Neural cell (in vitro differentiated cells): ENCODE data around the gene ATOH8.

Experiments used
- EP300 ChIP-seq: fragments of 450-650 bp; conservative IDR thresholded peaks from 2 replicates; pipeline ENCODE4 v1.6.1; 2014; ENCODE audit warnings: antibody characterized with exemption, mild to moderate bottlenecking, moderate library complexity; ENCODE audit not compliant: poor library complexity, severe bottlenecking
- EZH2 ChIP-seq: fragments of 200-600, 300-800 bp; shearing (Covaris generic), sonication (generic); IDR thresholded peaks from 2 replicates; pipeline ENCODE4 v1.6.1; 2014; ENCODE audit warnings: antibody characterized with exemption, low read length, borderline replicate concordance, mild to moderate bottlenecking; ENCODE audit not compliant: insufficient read depth, poor library complexity, severe bottlenecking
- MXI1 ChIP-seq: fragments of 450-650 bp; conservative IDR thresholded peaks from 2 replicates; pipeline ENCODE4 v1.6.1; 2014; ENCODE audit warnings: antibody characterized with exemption, mild to moderate bottlenecking; ENCODE audit not compliant: poor library complexity, severe bottlenecking
- POLR2AphosphoS5 ChIP-seq: IDR thresholded peaks from 2 replicates; pipeline ENCODE4 v1.6.1; 2012
- RAD21 ChIP-seq: fragments of 450-650 bp; conservative IDR thresholded peaks from 2 replicates; pipeline ENCODE4 v1.6.1; 2014; ENCODE audit warnings: antibody characterized with exemption, mild to moderate bottlenecking, moderate library complexity
- TAF1 ChIP-seq: IDR thresholded peaks from 2 replicates; pipeline ENCODE4 v1.6.1; 2012; ENCODE audit warnings: low read depth
- TF ChIP-seq, protein P1 (sequence below): fragments of 450-650 bp; IDR thresholded peaks from 2 replicates; pipeline ENCODE4 v1.5.1; 2014; ENCODE audit warnings: antibody characterized with exemption, mild to moderate bottlenecking, moderate library complexity; ENCODE audit not compliant: poor library complexity, severe bottlenecking
- TF ChIP-seq, protein P2 (sequence below): IDR thresholded peaks from 2 replicates; pipeline ENCODE4 v1.6.1; 2012; ENCODE audit warnings: borderline replicate concordance

DNA sequence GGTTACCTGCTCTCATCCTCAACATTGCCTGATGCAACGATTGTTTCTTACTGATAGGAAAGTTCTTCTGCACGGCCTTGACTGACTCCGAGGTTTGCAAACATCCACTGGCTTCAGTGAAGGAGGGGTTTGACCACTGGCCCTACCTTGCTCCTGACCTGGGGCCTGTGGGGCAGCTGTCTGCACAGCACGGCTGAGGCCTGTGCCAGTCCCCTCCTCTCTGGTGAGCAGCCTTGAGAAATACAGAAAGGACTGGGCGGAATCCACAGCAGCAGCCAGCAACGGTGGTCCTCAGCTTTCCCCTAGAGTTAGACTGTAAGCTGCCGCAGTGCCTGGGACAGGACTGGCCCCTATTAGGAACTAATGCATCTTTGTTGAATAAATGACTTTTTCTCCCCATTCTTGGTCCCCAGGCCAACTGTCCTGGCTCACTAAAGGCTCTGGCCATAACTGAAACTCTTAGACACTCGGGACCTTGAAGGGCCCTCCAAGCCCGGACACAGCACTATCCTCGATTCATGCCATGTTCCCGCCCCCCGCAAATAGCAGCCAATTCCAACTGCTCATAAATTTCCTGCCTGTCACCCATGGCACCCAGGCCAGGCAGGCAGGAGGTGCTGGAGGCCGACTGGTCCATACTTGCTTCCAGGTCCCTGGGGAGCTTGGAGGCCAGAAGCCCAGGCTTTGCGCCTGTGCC, 26.7 kb downstream of the ATOH8 start:
- no peak for TF ChIP-seq TAF1
- TF ChIP-seq, protein P1, sequence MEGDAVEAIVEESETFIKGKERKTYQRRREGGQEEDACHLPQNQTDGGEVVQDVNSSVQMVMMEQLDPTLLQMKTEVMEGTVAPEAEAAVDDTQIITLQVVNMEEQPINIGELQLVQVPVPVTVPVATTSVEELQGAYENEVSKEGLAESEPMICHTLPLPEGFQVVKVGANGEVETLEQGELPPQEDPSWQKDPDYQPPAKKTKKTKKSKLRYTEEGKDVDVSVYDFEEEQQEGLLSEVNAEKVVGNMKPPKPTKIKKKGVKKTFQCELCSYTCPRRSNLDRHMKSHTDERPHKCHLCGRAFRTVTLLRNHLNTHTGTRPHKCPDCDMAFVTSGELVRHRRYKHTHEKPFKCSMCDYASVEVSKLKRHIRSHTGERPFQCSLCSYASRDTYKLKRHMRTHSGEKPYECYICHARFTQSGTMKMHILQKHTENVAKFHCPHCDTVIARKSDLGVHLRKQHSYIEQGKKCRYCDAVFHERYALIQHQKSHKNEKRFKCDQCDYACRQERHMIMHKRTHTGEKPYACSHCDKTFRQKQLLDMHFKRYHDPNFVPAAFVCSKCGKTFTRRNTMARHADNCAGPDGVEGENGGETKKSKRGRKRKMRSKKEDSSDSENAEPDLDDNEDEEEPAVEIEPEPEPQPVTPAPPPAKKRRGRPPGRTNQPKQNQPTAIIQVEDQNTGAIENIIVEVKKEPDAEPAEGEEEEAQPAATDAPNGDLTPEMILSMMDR: no peak
- TF ChIP-seq RAD21: no peak
- no peak for TF ChIP-seq EP300
- no peak for TF ChIP-seq MXI1
- no peak for TF ChIP-seq EZH2
- TF ChIP-seq, protein P2, sequence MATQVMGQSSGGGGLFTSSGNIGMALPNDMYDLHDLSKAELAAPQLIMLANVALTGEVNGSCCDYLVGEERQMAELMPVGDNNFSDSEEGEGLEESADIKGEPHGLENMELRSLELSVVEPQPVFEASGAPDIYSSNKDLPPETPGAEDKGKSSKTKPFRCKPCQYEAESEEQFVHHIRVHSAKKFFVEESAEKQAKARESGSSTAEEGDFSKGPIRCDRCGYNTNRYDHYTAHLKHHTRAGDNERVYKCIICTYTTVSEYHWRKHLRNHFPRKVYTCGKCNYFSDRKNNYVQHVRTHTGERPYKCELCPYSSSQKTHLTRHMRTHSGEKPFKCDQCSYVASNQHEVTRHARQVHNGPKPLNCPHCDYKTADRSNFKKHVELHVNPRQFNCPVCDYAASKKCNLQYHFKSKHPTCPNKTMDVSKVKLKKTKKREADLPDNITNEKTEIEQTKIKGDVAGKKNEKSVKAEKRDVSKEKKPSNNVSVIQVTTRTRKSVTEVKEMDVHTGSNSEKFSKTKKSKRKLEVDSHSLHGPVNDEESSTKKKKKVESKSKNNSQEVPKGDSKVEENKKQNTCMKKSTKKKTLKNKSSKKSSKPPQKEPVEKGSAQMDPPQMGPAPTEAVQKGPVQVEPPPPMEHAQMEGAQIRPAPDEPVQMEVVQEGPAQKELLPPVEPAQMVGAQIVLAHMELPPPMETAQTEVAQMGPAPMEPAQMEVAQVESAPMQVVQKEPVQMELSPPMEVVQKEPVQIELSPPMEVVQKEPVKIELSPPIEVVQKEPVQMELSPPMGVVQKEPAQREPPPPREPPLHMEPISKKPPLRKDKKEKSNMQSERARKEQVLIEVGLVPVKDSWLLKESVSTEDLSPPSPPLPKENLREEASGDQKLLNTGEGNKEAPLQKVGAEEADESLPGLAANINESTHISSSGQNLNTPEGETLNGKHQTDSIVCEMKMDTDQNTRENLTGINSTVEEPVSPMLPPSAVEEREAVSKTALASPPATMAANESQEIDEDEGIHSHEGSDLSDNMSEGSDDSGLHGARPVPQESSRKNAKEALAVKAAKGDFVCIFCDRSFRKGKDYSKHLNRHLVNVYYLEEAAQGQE: no peak
- TF ChIP-seq POLR2AphosphoS5: no peak
